NCI-H187 (cell line): ENCODE data around the gene PHF11.
"Not testable (repeated sequence)": the region's sequence is repeated elsewhere in the genome, so short reads cannot be mapped to it uniquely, and the experiment has no call there.

Experiments
- DNase-seq, 2 experiments: peaks; one replicate each; lab custom pipeline; 2025; lab: John Stamatoyannopoulos, UW

Gene PHF11

DNA sequence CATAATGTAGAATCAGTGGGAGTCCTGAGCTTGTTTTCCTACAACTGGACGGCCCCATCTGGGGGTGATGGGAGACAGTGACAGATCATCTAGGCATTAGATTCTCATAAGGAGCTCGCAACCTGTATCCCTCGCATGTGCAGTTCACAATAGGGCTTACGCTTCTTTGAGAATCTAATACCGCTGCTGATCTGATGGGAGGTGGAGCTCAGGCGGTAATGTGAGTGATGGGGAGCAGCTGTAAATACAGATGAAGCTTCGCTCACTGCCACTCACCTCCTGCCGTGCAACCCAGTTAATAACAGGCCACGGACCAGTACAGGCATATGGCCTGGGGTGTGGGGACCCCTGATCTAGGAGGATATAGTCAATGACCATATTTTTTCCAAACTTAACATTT is 50.8 kb downstream of the PHF11 start:
- no peak for DNase-seq

DNA sequence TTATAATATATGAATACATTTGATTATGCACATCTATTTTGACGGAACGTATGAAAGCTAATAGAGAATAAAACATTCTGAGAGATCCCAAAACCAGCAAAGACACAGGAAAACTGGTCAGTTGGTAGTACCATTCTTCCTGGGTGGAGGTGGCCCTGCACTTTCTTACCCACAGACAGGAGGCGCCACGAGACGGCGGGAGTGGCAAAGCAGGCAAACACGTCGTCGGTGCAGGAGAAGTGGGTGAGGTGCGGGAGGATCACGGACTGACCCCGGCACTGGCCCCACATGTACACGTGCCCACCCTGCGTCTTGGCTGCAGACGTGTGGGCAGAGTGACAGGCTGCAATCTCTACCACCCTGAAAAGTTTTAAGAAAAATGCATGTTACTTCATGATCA is 53.5 kb downstream of the PHF11 start:
- no peak for DNase-seq

DNA sequence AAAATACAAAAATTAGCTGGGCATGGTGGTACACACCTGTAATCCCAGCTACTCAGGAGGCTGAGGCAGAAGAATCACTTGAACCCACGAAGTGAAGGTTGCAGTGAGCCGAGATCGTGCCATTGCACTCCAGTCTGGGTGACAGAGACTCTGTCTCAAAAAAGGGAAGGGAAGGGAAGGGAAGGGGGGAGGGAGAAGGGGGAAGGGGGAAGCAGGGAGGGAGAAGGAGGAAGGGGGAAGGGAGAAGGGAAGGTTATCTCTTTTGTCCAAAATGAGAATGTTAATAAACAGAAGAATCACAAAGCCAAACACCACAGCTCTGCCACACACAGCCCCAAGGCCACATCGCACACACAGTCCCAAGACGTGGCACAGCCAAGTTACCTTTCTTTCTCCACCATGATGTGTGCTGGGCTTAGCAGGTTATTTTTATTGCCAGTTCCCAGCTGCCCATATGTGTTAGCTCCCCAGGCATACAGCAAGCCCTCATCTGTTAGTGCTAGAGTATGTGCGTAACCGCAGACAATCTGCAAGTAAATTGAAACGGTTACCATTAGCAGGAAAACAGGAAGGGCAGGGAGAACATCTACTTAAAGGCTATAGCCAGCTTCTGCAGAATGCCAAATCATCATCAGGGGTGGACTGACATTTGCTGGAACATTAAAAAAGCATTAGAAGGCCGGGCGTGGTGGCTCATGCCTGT is 55.3 kb downstream of the PHF11 start:
- no peak for DNase-seq

DNA sequence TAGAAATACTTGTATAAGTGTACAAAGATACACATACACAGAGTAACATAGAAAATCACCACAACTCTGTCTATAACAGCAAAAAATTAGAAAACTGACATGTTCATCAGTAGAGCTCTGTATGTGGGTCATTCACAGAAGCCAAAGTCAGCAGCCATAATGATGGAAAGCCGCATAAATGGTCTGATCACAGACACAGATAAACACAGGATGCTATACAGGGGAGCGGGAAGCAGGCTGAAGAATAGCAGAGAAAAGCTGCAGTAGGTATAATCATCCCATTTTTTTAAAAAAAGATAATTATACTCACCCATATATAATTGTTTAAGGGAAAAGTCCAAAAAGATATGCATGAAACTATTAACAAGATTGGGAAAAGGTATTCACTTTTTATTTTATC is 58.1 kb downstream of the PHF11 start:
- no peak for DNase-seq

DNA sequence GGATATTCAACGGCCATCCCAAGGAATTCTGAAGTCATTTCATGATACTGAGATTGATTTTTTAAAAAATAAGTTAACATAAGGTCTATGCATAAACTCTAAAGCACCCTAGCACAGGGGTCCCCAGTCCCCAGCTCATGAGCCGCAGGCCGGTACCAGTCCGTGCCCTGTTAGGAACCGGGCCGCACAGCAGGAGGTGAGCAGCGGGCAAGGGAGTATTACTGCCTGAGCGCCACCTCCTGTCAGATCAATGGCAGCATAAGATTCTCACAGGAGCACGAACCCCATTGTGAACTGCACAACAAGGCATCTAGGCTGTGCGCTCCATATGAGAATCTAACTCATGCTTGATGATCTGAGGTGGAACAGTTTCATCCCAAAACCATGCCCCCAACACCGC is 58.6 kb downstream of the PHF11 start:
- no peak for DNase-seq

DNA sequence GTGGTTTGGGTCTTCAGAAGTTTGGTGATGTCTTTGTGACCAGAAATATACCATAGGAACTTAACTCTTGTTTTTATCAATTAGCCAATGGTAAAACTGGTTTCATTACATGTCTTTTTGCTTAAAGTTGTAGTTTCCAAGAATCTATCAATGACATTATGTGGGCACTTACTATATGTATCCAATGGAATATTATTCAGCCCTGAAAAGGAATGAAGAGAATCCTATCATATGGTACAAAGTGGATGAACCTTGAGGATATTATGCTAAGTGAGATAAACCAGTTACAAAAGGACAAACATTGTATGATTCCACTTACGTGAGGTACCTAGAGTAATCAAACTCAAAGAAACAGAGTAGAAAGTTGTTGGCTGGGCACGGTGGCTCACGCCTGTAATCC is 63.3 kb downstream of the PHF11 start:
- DNase-seq, result no peak

DNA sequence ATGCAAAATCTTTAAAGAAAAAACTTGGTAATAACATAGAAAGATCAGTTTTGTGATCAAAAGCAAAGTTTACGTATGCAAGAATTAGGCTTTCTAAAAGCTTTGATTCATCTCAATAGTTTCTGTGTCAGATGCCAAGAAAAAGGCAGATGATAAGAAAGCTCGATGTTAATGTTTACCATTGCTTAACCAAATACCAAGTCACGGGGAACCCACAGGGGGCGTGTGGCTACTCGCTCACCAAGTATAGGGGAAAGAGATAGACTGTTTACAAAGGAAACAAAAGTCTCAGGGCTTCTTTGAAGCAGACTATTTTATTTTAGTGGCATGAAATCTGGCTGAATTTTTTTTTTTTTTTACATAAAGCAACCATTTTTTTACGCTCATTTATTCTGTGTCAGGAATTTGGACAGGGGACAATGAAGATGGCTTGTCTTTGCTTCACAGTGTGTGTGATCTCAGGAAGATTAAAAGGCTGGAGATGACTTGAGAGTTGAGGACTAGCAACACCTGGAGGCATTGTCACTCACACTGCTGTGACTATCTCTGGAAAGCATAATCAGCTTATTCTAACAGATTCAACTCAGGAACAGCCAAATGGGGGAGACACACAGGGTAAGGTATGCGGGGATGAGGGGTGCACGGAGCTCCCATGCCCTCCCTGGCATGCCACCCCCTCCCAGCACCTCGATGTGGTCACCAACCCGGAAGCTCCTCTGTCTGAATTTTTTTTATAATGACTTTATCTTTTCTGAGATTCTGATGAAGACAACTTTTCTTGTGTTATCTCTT is 64.7 kb downstream of the PHF11 start:
- DNase-seq, result no peak

DNA sequence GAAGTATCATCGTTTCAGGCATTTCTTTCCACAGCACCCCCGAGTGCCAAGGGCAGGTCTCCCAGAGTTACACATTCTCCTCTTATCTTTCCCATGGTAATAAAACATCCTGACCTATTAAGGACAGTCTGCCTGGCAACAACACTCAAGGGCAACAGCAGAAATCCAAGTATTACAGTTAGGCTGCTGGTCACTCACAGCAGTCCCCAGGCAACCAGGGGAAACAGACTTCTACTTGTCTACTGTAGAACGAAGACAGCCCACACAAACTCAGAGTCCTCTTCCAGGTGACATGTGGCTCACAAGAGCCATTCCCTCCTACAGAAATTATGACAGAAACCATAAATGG is 65.3 kb downstream of the PHF11 start:
- DNase-seq, result no peak

DNA sequence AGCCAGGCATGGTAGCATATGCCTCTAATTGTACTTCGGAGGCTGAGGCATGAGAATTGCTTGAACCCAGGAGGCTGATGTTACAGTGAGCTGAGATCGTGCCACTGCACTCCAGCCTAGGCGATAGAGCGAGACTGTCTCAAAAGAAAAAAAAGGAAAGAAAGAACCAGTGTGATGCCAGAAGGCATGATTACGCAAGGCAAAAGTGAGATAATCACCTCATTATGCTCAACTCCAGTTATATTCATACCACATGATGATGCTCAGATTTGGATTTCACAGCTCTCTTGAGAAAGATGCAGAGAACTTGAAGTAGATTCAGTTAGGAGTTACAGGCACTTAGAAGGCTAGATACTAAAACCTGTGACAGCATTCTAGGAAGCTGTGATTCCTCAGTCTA is 67.8 kb downstream of the PHF11 start:
- no peak for DNase-seq

DNA sequence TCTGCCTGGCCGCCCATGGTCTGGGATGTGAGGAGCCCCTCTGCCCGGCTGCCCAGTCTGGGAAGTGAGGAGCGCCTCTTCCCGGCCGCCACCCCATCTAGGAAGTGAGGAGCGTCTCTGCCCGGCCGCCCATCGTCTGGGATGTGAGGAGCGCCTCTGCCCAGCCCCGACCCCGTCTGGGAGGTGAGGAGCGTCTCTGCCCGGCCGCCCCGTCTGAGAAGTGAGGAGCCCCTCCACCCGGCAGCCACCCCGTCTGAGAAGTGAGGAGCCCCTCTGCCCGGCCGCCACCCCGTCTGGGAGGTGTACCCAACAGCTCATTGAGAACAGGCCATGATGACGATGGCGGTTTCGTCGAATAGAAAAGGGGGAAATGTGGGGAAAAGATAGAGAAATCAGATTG is 69.7 kb downstream of the PHF11 start:
- not testable (repeated sequence) for DNase-seq

DNA sequence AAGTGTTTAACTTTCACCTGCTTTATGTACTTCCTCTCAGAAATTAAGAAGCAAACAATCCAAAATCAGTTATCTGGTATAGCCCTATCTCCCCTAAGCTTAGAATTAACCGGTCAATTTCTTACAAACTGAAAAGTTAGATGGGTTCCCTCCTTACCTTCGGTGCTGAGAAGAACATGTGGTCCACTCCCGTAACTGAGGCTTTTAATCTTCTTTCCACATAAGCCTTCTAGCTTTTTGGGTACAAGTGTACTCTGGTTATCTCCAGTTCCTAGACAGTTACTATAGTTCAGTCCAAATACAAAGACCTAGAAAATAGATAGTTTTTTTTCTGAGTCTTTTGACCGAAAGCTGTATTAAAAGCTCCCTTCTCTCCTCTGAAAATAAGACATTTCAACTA is 70.7 kb downstream of the PHF11 start:
- DNase-seq, result no peak

DNA sequence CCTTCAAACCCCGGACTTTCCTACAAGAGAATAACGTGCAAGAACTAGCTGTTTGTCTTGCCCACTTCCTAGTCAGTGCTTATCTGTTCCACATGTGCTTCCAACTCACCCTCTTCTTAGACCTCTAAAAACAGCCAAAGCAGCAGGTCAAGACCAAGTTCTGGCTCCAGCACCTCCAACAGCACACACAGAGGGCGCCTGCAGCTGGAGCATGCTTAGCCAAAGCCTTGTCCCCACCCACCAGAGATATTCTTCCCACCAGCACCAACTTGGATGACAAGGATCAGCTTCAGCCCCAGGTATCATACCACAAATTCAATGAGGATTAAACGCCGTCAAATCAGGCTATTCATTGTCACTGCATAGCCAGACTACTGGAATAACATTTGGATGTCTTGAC is 71.7 kb downstream of the PHF11 start:
- no peak for DNase-seq

DNA sequence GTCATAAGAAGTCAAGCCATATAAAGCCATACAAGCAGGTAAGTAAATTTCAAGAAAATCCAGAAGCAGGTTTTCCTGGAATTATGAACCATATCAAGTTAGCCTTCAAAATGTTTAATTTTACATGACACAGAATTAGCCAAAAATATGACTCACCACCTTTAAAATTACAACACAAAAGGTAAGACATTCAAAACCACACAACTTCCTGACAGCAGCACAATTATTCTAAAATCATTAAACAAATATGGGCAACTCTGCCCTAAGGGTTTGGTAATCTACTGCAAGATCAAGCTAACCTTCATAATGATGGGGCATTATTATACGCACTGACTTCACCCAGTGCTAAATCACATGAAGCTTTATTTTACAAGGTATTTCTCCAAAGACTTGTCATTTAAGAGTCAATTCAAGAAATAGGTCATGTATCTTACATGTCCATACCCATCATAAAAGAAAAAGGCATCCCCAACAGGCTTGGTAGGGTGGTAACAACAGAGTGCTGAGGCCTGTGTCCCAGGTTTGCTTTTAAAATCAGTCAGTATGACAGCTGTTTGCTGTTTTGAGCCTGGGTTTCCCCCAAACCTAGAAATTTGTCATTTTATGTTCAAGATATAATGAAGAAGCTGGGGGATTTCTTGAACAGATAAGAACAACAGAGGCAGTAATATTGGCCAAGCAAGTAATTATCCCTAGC is 74.4 kb downstream of the PHF11 start:
- no peak for DNase-seq

DNA sequence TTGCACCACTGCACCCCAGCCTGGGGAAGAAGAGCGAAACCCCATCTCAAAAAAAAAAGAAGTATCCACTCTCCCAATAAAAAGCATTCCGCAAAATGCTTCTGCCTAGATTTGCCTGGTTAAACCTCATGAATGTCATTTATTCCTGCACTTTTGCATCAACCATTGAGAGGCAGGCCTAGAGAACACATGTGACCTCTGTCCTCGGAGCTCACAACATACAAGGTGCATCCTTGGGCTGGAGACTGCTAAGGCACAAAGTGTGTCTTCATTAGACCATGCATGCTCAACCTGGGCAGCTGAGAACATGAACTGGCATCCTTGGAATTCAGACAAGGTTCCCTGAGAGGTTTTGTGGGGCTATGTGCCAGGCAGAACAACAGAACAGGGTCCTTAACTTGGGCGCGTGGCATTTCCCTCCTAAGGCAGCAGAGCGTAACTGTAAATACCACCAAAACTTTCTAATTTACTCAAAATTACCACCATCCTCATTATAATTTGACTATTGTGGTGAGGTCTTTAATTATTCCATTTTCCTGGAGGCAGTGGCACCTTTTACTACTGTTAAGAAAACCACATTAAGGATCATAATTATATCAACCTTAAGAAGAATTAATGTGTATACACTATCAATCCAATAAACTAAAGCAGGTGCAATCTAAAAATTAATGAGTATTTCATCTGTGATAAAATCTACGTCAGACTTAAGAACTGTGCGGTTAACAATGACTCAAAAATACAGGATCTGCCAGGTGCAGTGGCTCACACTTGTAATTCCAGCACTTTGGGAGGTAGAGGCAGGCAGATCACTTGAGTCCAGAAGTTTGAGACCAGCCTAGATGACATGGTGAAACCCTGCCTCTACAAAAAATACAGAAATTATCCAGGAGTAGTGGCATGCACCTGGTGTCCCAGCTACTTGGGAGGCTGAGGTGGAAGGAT is 75.8 kb downstream of the PHF11 start:
- DNase-seq, result no peak
